HepG2 (cell line): ENCODE measurements around the gene RABL6. TPM values are rescaled to one million over a fixed set of nuclear protein-coding genes. Genes with fewer than 3 reads are reported as not detected.
A peak's percentile ranks its signal among the peaks of the same experiment; 100 is the strongest.

Source experiments
- BHLHE40 ChIP-seq: IDR thresholded peaks from 2 replicates; pipeline ENCODE4 v1.6.1; 2011; ENCODE audit warnings: low read length, improper control_type of control experiment
- MEIS2 ChIP-seq: sonication (generic); formaldehyde crosslinking; IDR thresholded peaks from 2 replicates; pipeline ENCODE4 v1.9.0; 2021; ENCODE audit warnings: mild to moderate bottlenecking, missing genetic modification reagents
- TARDBP ChIP-seq: sonication (generic); formaldehyde crosslinking; IDR thresholded peaks from 2 replicates; pipeline ENCODE4 v1.8.0; 2022; ENCODE audit warnings: mild to moderate bottlenecking, missing genetic modification reagents
- TBL1XR1 ChIP-seq: fragments of 150-350 bp; IDR thresholded peaks from 2 replicates; pipeline ENCODE4 v1.6.1; 2014; ENCODE audit warnings: borderline replicate concordance, low read length; ENCODE audit not compliant: partially characterized antibody
- ZNF235 ChIP-seq: sonication (generic); formaldehyde crosslinking; IDR thresholded peaks from 2 replicates; pipeline ENCODE4 v1.8.1; 2023; ENCODE audit warnings: mild to moderate bottlenecking, missing genetic modification reagents, borderline replicate concordance
- ZNF839 ChIP-seq: sonication (generic); formaldehyde crosslinking; IDR thresholded peaks from 2 replicates; pipeline ENCODE4 v1.4.0; 2020; ENCODE audit warnings: missing genetic modification reagents, mild to moderate bottlenecking, borderline replicate concordance
- ZSCAN12 ChIP-seq: sonication (generic); formaldehyde crosslinking; IDR thresholded peaks from 2 replicates; pipeline ENCODE4 v1.9.0; 2021; ENCODE audit warnings: mild to moderate bottlenecking, missing genetic modification reagents
- ZSCAN31 ChIP-seq: sonication (generic); formaldehyde crosslinking; IDR thresholded peaks from 2 replicates; pipeline ENCODE4 v1.5.0; 2020; ENCODE audit warnings: low read depth, mild to moderate bottlenecking, missing genetic modification reagents
- polyA plus RNA-seq, 8 experiments: library from polyadenylated mRNA; depleted of rRNA in 3 of 8; stranded (reverse) in 7 of 8; unstranded in 1 of 8; fragments of >200 nt; fragmentation: Illumina TruSeq in 4 of 8; extraction: Trizol in 4 of 8; gene quantifications; 2 replicates each; pipeline versions ENCODE4 v1.2.1 to v1.2.3, GENCODE V29; 2011 to 2016; ENCODE audit warnings: low read depth in 4 of 8, missing spikeins in 1 of 8, mixed read lengths in 1 of 8; ENCODE audit not compliant: insufficient read depth in 1 of 8
- total RNA-seq, 5 experiments: library from RNA; depleted of rRNA; stranded (reverse); fragments of >200 nt; fragmentation: Illumina TruSeq; extraction: Trizol; gene quantifications; 2 replicates each; pipeline ENCODE4 v1.2.3, GENCODE V29; 2016; ENCODE audit warnings: low read depth in 1 of 5
- TF ChIP-seq, protein P1 (sequence below): sonication (generic); formaldehyde crosslinking; IDR thresholded peaks from one replicate; pipeline ENCODE4 v1.5.1; 2020; ENCODE audit warnings: mild to moderate bottlenecking, missing genetic modification reagents; ENCODE audit errors: not compliant biosample characterization
- TF ChIP-seq, protein P2 (sequence below): sonication (generic); formaldehyde crosslinking; IDR thresholded peaks from 2 replicates; pipeline ENCODE4 v1.8.1; 2023; ENCODE audit warnings: mild to moderate bottlenecking, missing genetic modification reagents
- TF ChIP-seq, protein P3 (sequence below): sonication (generic); formaldehyde crosslinking; IDR thresholded peaks from 2 replicates; pipeline ENCODE4 v1.9.0; 2021; ENCODE audit warnings: mild to moderate bottlenecking, missing genetic modification reagents

Gene RABL6
- total and polyA plus RNA-seq, 2 of the 13 experiments (the other 11 are each of a cell fraction or from before 2014, with no cell fraction given): 81.5 to 125 TPM

DNA sequence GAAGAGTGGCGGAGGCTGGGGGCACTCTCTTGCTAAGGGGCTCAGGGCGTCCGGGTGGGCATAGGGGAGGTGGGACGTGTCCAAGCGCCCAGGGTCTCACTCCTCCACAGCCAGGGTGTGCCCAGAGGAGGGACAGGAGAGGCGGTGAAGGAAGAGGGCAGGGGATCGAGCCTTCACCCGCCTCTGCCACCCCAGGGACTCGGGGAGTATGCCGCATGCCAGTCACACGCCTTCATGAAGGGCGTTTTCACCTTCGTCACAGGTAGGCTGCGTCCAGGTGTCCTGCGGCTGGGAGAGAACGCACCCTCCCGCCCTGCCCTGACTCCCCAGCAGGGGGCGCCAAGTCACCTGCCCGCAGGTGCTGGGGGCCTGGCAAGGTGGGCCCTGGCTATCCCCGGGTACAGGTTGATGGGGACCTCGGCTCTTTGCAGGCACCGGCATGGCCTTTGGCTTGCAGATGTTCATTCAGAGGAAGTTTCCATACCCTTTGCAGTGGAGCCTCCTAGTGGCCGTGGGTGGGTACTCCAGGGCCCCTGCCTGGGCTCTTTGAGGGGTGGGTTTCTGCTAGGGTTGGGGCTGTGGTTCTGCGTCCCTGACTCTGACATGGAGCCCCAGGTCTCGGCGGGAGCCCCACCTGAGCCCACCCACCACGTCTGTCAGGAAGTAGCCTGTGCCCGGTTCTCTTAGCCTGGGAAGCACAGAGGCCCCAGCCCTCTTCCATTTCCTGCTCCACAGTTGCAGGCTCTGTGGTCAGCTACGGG lies 16.1 kb upstream of the RABL6 start (continued):
- TF ChIP-seq, protein P1, sequence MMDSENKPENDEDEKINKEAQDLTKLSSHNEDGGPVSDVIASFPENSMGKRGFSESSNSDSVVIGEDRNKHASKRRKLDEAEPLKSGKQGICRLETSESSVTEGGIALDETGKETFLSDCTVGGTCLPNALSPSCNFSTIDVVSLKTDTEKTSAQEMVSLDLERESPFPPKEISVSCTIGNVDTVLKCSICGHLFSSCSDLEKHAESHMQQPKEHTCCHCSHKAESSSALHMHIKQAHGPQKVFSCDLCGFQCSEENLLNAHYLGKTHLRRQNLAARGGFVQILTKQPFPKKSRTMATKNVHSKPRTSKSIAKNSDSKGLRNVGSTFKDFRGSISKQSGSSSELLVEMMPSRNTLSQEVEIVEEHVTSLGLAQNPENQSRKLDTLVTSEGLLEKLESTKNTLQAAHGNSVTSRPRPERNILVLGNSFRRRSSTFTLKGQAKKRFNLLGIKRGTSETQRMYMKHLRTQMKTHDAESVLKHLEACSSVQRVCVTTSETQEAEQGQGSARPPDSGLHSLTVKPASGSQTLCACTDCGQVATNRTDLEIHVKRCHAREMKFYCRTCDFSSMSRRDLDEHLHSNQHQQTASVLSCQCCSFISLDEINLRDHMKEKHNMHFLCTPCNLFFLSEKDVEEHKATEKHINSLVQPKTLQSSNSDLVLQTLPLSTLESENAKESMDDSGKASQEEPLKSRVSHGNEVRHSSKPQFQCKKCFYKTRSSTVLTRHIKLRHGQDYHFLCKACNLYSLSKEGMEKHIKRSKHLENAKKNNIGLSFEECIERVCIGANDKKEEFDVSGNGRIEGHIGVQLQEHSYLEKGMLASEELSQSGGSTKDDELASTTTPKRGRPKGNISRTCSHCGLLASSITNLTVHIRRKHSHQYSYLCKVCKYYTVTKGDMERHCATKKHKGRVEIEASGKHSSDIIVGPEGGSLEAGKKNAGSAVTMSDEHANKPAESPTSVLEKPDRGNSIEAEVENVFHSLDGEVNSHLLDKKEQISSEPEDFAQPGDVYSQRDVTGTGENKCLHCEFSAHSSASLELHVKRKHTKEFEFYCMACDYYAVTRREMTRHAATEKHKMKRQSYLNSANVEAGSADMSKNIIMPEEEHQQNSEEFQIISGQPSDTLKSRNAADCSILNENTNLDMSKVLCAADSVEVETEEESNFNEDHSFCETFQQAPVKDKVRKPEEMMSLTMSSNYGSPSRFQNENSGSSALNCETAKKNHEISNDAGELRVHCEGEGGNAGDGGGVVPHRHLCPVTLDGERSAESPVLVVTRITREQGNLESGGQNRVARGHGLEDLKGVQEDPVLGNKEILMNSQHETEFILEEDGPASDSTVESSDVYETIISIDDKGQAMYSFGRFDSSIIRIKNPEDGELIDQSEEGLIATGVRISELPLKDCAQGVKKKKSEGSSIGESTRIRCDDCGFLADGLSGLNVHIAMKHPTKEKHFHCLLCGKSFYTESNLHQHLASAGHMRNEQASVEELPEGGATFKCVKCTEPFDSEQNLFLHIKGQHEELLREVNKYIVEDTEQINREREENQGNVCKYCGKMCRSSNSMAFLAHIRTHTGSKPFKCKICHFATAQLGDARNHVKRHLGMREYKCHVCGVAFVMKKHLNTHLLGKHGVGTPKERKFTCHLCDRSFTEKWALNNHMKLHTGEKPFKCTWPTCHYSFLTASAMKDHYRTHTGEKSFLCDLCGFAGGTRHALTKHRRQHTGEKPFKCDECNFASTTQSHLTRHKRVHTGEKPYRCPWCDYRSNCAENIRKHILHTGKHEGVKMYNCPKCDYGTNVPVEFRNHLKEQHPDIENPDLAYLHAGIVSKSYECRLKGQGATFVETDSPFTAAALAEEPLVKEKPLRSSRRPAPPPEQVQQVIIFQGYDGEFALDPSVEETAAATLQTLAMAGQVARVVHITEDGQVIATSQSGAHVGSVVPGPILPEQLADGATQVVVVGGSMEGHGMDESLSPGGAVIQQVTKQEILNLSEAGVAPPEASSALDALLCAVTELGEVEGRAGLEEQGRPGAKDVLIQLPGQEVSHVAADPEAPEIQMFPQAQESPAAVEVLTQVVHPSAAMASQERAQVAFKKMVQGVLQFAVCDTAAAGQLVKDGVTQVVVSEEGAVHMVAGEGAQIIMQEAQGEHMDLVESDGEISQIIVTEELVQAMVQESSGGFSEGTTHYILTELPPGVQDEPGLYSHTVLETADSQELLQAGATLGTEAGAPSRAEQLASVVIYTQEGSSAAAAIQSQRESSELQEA (CRISPR knock-in tag): peak; percentile 82
- TF ChIP-seq ZSCAN12 (CRISPR knock-in tag) (0 out of 2 replicates have a peak, but pooled peaks have one; percentile 0), MEIS2 (CRISPR knock-in tag) (0 out of 2 replicates have a peak, but pooled peaks have one; percentile 11), ZSCAN31 (CRISPR knock-in tag) (no peak), ZNF235 (CRISPR knock-in tag) (0 out of 2 replicates have a peak, but pooled peaks have one; percentile 61), BHLHE40 (no peak), TBL1XR1 (no peak), ZNF839 (CRISPR knock-in tag) (peak; percentile 60; the same call in 1 of the 2 replicates), TARDBP (CRISPR knock-in tag) (0 out of 2 replicates have a peak, but pooled peaks have one; percentile 31)
- TF ChIP-seq, protein P2, sequence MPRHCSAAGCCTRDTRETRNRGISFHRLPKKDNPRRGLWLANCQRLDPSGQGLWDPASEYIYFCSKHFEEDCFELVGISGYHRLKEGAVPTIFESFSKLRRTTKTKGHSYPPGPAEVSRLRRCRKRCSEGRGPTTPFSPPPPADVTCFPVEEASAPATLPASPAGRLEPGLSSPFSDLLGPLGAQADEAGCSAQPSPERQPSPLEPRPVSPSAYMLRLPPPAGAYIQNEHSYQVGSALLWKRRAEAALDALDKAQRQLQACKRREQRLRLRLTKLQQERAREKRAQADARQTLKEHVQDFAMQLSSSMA: no peak
- TF ChIP-seq, protein P3, sequence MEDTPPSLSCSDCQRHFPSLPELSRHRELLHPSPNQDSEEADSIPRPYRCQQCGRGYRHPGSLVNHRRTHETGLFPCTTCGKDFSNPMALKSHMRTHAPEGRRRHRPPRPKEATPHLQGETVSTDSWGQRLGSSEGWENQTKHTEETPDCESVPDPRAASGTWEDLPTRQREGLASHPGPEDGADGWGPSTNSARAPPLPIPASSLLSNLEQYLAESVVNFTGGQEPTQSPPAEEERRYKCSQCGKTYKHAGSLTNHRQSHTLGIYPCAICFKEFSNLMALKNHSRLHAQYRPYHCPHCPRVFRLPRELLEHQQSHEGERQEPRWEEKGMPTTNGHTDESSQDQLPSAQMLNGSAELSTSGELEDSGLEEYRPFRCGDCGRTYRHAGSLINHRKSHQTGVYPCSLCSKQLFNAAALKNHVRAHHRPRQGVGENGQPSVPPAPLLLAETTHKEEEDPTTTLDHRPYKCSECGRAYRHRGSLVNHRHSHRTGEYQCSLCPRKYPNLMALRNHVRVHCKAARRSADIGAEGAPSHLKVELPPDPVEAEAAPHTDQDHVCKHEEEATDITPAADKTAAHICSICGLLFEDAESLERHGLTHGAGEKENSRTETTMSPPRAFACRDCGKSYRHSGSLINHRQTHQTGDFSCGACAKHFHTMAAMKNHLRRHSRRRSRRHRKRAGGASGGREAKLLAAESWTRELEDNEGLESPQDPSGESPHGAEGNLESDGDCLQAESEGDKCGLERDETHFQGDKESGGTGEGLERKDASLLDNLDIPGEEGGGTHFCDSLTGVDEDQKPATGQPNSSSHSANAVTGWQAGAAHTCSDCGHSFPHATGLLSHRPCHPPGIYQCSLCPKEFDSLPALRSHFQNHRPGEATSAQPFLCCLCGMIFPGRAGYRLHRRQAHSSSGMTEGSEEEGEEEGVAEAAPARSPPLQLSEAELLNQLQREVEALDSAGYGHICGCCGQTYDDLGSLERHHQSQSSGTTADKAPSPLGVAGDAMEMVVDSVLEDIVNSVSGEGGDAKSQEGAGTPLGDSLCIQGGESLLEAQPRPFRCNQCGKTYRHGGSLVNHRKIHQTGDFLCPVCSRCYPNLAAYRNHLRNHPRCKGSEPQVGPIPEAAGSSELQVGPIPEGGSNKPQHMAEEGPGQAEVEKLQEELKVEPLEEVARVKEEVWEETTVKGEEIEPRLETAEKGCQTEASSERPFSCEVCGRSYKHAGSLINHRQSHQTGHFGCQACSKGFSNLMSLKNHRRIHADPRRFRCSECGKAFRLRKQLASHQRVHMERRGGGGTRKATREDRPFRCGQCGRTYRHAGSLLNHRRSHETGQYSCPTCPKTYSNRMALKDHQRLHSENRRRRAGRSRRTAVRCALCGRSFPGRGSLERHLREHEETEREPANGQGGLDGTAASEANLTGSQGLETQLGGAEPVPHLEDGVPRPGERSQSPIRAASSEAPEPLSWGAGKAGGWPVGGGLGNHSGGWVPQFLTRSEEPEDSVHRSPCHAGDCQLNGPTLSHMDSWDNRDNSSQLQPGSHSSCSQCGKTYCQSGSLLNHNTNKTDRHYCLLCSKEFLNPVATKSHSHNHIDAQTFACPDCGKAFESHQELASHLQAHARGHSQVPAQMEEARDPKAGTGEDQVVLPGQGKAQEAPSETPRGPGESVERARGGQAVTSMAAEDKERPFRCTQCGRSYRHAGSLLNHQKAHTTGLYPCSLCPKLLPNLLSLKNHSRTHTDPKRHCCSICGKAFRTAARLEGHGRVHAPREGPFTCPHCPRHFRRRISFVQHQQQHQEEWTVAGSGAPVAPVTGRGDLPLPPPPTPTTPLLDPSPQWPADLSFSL: no peak
